Gastrocnemius medialis (tissue), 4 donors: Measurements from ENCODE around the gene LASP1NB.

ENCODE experiments used
- POLR2A ChIP-seq, 2 donors: fragments of 450-650 bp; IDR thresholded peaks; one replicate each; pipeline ENCODE4 v1.6.1; 2017; ENCODE audit warnings: antibody characterized with exemption in 2 of 2, mild to moderate bottlenecking in 2 of 2, moderate library complexity in 2 of 2
- TF ChIP-seq, protein P1 (sequence below), 5 experiments: fragments of 450-650 bp in 3 of 5; fragments of 200-600 bp in 2 of 5; sonication (generic) in 2 of 5; IDR thresholded peaks in 4 of 5; conservative IDR thresholded peaks in 1 of 5; 1 replicate in 4 of 5; 2 replicates in 1 of 5; pipeline ENCODE4 v1.5.1; 2016 to 2019; ENCODE audit warnings: antibody characterized with exemption in 5 of 5, mild to moderate bottlenecking in 3 of 5, moderate library complexity in 3 of 5

DNA sequence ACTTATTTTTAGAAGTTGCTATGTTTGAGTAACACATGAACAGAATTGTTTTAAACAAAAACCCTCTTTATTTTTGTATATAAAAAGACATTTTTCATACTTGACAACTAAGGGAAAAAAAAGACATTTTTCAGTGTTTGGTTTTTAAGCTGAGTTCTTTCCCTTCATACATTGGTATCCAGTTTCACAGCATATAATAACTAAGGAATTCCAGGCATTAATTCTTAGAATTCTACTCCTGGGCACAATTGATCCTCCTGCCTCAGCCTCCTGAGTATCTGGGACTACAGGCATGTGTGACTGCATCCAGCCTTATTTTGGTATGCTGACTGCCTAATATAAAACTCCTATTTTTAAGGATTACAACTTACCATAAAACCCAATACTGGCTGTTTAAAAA is 33.3 kb downstream of the LASP1NB start:
- TF ChIP-seq, protein P1, sequence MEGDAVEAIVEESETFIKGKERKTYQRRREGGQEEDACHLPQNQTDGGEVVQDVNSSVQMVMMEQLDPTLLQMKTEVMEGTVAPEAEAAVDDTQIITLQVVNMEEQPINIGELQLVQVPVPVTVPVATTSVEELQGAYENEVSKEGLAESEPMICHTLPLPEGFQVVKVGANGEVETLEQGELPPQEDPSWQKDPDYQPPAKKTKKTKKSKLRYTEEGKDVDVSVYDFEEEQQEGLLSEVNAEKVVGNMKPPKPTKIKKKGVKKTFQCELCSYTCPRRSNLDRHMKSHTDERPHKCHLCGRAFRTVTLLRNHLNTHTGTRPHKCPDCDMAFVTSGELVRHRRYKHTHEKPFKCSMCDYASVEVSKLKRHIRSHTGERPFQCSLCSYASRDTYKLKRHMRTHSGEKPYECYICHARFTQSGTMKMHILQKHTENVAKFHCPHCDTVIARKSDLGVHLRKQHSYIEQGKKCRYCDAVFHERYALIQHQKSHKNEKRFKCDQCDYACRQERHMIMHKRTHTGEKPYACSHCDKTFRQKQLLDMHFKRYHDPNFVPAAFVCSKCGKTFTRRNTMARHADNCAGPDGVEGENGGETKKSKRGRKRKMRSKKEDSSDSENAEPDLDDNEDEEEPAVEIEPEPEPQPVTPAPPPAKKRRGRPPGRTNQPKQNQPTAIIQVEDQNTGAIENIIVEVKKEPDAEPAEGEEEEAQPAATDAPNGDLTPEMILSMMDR (IDR thresholded peaks at IDR 0.05 in 4 of 5, conservative IDR thresholded peaks at IDR 0.05 in 1 of 5): no peak
- no peak for TF ChIP-seq POLR2A (IDR thresholded peaks at IDR 0.05)
